ENCODE measurements around the gene PRDM2.

GRCh38 chr1:13677896-13678295 lies 22.1 kb upstream of the PRDM2 start:
- TF ChIP-seq CSDC2 (CRISPR knock-in tag; IDR thresholded peaks at IDR 0.05): no peak
- no peak for TF ChIP-seq POU6F1 (CRISPR knock-in tag; IDR thresholded peaks at IDR 0.05; ENCODE audit: borderline replicate concordance, low read depth)
- TF ChIP-seq PATZ1 (CRISPR knock-in tag; IDR thresholded peaks at IDR 0.05; ENCODE audit: borderline replicate concordance): no peak
- TF ChIP-seq CSRNP3 (CRISPR knock-in tag; IDR thresholded peaks at IDR 0.05): no peak
- no peak for TF ChIP-seq ISL1 (CRISPR knock-in tag; IDR thresholded peaks at IDR 0.05)
- TF ChIP-seq ZNF8 (CRISPR knock-in tag; IDR thresholded peaks at IDR 0.05): no peak
- TF ChIP-seq TSHZ2 (CRISPR knock-in tag; IDR thresholded peaks at IDR 0.05): no peak
- no peak for TF ChIP-seq GLIS3 (CRISPR knock-in tag; IDR thresholded peaks at IDR 0.05)

Measured in SK-N-SH treated with all-trans-retinoic acid at 6 μM for 48 hours (cell line).